C4-2B (cell line): ENCODE measurements around the gene DOCK3.

Source experiments
- CTCF ChIP-seq: fragments of 450-650 bp; conservative IDR thresholded peaks from 2 replicates; pipeline ENCODE4 v1.5.1; 2017; ENCODE audit warnings: mild to moderate bottlenecking
- ZFX ChIP-seq: fragments of 450-650 bp; IDR thresholded peaks from 2 replicates; pipeline ENCODE4 v1.6.1; 2017

GRCh38 chr3:51374456-51374855 is 699.7 kb downstream of the DOCK3 start:
- TF ChIP-seq ZFX (no peak), CTCF (no peak)
